Esophagus muscularis mucosa (tissue), 4 donors: ENCODE results near the gene BPIFB6.

Experiments
- EP300 ChIP-seq: sonication (generic); formaldehyde crosslinking; IDR thresholded peaks from one replicate; pipeline ENCODE4 v1.6.1; 2017; ENCODE audit warnings: antibody characterized with exemption
- POLR2A ChIP-seq: fragments of 450-650 bp; IDR thresholded peaks from one replicate; pipeline ENCODE4 v1.6.1; 2017; ENCODE audit warnings: antibody characterized with exemption, moderate library complexity, mild to moderate bottlenecking, low read depth
- POLR2AphosphoS5 ChIP-seq, 2 donors: sonication (generic); formaldehyde crosslinking; IDR thresholded peaks; one replicate each; pipeline ENCODE4 v1.6.1; 2017; ENCODE audit warnings: antibody characterized with exemption in 2 of 2
- TF ChIP-seq, protein P1 (sequence below), 3 experiments: fragments of 200-600 bp in 2 of 3; fragments of 450-650 bp in 1 of 3; sonication (generic) in 2 of 3; IDR thresholded peaks; one replicate each; pipeline ENCODE4 v1.5.1; 2017 to 2019; ENCODE audit warnings: antibody characterized with exemption in 3 of 3, mild to moderate bottlenecking in 2 of 3, moderate library complexity in 1 of 3

DNA sequence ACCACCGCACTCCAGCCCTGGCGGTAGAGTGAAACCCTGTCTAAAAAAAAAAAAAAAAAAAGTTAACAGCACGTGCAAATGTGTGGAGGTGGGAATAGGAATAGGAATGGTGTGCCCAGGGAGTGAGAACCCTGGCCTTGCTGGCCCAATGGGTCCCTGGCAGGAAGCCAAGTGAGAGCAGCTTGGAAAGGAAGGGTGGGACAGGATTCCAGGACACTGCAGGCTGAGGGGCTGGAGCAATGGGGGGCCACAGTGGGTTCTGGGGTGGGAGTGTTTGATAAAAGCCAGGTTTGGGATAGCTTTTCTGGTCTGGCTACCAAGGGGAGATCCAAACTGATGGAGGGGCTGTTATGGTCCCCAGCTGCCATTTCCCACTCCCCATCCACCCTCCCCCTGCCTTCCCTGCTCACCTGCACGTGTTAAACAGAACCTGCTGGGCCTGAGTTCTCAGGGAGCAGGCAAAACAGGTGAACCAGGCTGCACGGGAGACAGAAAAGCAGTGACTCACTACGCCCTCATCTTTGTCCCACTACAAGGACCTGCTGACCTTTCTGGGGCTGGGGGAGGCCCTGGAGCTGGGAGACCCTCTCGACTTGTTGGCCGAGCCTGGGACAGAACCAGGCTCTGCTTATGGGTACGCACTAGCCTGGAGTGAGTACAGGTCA lies 30.5 kb upstream of the BPIFB6 start:
- TF ChIP-seq, protein P1, sequence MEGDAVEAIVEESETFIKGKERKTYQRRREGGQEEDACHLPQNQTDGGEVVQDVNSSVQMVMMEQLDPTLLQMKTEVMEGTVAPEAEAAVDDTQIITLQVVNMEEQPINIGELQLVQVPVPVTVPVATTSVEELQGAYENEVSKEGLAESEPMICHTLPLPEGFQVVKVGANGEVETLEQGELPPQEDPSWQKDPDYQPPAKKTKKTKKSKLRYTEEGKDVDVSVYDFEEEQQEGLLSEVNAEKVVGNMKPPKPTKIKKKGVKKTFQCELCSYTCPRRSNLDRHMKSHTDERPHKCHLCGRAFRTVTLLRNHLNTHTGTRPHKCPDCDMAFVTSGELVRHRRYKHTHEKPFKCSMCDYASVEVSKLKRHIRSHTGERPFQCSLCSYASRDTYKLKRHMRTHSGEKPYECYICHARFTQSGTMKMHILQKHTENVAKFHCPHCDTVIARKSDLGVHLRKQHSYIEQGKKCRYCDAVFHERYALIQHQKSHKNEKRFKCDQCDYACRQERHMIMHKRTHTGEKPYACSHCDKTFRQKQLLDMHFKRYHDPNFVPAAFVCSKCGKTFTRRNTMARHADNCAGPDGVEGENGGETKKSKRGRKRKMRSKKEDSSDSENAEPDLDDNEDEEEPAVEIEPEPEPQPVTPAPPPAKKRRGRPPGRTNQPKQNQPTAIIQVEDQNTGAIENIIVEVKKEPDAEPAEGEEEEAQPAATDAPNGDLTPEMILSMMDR (IDR thresholded peaks at IDR 0.05), result no peak
- TF ChIP-seq EP300, result no peak
- TF ChIP-seq POLR2A, result no peak
- no peak for TF ChIP-seq POLR2AphosphoS5 (IDR thresholded peaks at IDR 0.05)
